ENCODE results near the gene ERAP2.
A peak's percentile ranks its signal among the peaks of the same experiment; 100 is the strongest.

ERAP2 gene

DNA sequence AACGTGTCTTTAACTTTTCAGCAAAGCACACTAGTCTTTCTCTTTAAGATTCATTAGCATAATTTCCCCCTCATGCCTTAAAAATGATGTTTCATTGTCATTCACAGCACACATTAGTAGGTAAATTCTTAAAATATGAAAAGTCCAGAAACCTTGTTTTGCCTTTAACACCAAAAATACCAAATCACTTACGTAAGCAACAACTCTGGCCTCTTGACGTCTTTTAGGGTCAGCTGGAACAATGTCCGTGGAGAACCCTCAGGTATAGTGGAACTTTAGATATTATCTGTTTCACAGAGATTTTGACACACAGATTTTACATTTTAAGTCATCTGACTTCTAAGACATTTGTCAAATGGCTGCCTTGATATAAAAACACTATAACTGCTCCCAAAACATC is 90.5 kb downstream of the ERAP2 start:
- DNase-seq, result no peak

DNA sequence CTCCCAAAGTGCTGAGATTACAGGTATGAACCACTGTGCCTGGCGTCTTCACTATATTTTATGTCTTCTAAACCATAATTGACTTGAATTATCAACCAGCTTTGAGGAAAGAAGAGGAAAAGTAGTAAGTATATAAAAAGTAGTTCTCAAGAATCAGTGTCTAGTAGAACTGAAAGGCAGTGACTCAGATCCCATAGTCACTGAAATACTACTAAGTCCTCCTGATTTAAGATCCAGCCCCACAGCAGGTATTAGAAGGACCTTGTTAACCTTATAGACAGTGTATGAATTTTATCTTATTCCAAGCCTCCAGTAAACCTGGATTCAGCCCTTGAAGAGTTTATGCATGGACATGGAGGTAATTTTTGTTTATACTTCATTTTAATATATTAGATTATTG is 91.1 kb downstream of the ERAP2 start:
- peak in 1 of 2 experiments; percentile 22 for DNase-seq

- DNase-seq, result peak in 1 of 2 experiments; percentile 78
Measured at GRCh38 chr5:96968074-96968473, 91.8 kb downstream of the ERAP2 start.

- no peak for DNase-seq
Measured at GRCh38 chr5:96968614-96969013, 92.3 kb downstream of the ERAP2 start.

Data from SW 1271 (cell line).